ENCODE results near the gene MCRS1.

The MCRS1 gene, protein sequence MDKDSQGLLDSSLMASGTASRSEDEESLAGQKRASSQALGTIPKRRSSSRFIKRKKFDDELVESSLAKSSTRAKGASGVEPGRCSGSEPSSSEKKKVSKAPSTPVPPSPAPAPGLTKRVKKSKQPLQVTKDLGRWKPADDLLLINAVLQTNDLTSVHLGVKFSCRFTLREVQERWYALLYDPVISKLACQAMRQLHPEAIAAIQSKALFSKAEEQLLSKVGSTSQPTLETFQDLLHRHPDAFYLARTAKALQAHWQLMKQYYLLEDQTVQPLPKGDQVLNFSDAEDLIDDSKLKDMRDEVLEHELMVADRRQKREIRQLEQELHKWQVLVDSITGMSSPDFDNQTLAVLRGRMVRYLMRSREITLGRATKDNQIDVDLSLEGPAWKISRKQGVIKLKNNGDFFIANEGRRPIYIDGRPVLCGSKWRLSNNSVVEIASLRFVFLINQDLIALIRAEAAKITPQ

DNA sequence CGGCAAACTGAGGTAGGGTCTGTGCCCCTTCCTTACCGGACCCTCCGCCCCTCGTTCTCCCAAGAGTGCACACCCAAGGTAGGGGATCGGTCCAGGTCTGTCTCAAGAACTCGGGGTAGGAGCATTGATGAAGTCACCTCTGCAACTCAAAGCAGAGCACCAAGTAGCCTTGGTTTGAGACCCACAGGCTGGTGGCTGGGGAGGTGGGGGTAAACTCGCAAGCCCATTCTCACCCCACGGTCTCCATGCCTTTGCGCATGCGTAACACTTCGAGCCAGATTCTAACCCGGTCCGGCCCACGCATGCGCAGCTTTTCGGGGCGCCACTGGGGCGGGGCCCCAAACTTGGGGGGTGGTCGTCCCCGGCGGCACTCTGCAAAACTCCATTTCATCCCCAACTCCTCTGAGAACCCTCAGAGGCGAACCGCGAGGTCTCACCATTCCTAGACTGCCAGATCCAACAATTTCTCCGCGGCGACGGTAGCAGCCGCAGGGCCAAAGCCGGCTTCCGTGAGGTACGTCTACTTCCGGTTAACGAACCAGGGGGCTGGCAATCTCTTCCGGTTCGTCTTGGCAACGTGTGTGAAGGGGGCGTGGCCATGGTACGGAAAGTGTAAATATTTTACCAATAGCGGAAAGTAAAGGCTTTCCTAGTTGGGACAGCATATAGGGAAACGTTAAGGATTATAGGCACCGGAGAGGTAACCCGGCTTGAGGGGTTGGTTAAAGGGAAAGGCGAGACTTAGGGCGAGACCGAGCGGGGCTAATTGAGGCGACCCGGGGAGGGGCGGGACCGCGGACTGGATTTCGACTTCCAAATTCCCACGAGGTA lies at the start of gene MCRS1:
Gene MCRS1, minus strand, starts transcription at position 532 of the 831 bp plus-strand sequence. CDS start 1,411 bp downstream, outside the sequence.
- ChIA-PET CTCF (interaction anchor here (0.6 to 1.9 kb wide), 8 partner anchors 12 to 279 kb away, joined by 3 to 10 read pairs (median 4); no protein-coding TSS in a partner anchor), POLR2A (interaction anchor here (0.5 to 1.7 kb wide), 8 partner anchors 11 to 486 kb away, joined by 3 to 9 read pairs (median 3); partner anchors contain the start of genes SPATS2 and TMBIM6)
- Histone ChIP-seq H3K4me1 (ENCODE audit: control insufficient read depth, insufficient read depth, low read length) (no peaks in the 10 kb centered on the region), H3K4me3 (ENCODE audit: low read depth, low read length) (peak within 1 kb of the TSS; percentile 88), H3K9me3 (ENCODE audit: control insufficient read depth, insufficient read depth, low read depth, low read length) (no peaks in the 10 kb centered on the region), H3K36me3 (ENCODE audit: control insufficient read depth in 2 of 2, insufficient read depth in 1 of 2, low read length in 2 of 2) (peaks cover 0 to 46% of the 10 kb centered on the region in 2 experiments; a peak in 2 of 3 replicates), H3K27ac (ENCODE audit: extremely low read depth, low read depth, low read length) (peak within 1 kb of the TSS; percentile 69)
- TF ChIP-seq ZBTB17 (tag by site-specific recombination; IDR thresholded peaks at IDR 0.05) (peak; percentile 68), ZXDB (tag by site-specific recombination; IDR thresholded peaks at IDR 0.05) (peak; percentile 96), ZNF416 (tag by site-specific recombination; IDR thresholded peaks at IDR 0.05) (no peak), YY1 (tag by site-specific recombination; IDR thresholded peaks at IDR 0.05) (0 out of 2 replicates have a peak, but pooled peaks have one; percentile 32), ZNF24 (tag by site-specific recombination; IDR thresholded peaks at IDR 0.05) (0 out of 2 replicates have a peak, but pooled peaks have one; percentile 46), ZNF558 (tag by site-specific recombination; IDR thresholded peaks at IDR 0.05) (0 out of 2 replicates have a peak, but pooled peaks have one; percentile 39), ZNF133 (tag by site-specific recombination; IDR thresholded peaks at IDR 0.05) (no peak), ZFP69B (tag by site-specific recombination; IDR thresholded peaks at IDR 0.05) (no peak), ZBTB20 (tag by site-specific recombination; IDR thresholded peaks at IDR 0.05) (peak; percentile 98), GLIS2 (tag by site-specific recombination; IDR thresholded peaks at IDR 0.05) (peak; percentile 93), WT1 (tag by site-specific recombination; IDR thresholded peaks at IDR 0.05) (peak; percentile 39; the same call in 1 of the 2 replicates), ZNF571 (tag by site-specific recombination; IDR thresholded peaks at IDR 0.05) (no peak), EGR2 (tag by site-specific recombination; IDR thresholded peaks at IDR 0.05; ENCODE audit: low read depth) (peak; percentile 44), ZNF600 (tag by site-specific recombination; IDR thresholded peaks at IDR 0.05) (0 out of 2 replicates have a peak, but pooled peaks have one; percentile 54), KLF16 (tag by site-specific recombination; IDR thresholded peaks at IDR 0.05) (peak; percentile 97), ZNF629 (tag by site-specific recombination; IDR thresholded peaks at IDR 0.05) (peak; percentile 92), ZNF335 (tag by site-specific recombination; conservative IDR thresholded peaks at IDR 0.05) (peak; percentile 99), KLF1 (tag by site-specific recombination; IDR thresholded peaks at IDR 0.05) (peak; percentile 76), SP7 (tag by site-specific recombination; IDR thresholded peaks at IDR 0.05) (peak; percentile 85)
- TF ChIP-seq, protein P1, sequence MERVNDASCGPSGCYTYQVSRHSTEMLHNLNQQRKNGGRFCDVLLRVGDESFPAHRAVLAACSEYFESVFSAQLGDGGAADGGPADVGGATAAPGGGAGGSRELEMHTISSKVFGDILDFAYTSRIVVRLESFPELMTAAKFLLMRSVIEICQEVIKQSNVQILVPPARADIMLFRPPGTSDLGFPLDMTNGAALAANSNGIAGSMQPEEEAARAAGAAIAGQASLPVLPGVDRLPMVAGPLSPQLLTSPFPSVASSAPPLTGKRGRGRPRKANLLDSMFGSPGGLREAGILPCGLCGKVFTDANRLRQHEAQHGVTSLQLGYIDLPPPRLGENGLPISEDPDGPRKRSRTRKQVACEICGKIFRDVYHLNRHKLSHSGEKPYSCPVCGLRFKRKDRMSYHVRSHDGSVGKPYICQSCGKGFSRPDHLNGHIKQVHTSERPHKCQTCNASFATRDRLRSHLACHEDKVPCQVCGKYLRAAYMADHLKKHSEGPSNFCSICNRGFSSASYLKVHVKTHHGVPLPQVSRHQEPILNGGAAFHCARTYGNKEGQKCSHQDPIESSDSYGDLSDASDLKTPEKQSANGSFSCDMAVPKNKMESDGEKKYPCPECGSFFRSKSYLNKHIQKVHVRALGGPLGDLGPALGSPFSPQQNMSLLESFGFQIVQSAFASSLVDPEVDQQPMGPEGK (tag by site-specific recombination; IDR thresholded peaks at IDR 0.05) = peak; percentile 93
- TF ChIP-seq, protein P2, sequence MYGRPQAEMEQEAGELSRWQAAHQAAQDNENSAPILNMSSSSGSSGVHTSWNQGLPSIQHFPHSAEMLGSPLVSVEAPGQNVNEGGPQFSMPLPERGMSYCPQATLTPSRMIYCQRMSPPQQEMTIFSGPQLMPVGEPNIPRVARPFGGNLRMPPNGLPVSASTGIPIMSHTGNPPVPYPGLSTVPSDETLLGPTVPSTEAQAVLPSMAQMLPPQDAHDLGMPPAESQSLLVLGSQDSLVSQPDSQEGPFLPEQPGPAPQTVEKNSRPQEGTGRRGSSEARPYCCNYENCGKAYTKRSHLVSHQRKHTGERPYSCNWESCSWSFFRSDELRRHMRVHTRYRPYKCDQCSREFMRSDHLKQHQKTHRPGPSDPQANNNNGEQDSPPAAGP (tag by site-specific recombination; IDR thresholded peaks at IDR 0.05) = peak; percentile 74
- TF ChIP-seq, protein P3, sequence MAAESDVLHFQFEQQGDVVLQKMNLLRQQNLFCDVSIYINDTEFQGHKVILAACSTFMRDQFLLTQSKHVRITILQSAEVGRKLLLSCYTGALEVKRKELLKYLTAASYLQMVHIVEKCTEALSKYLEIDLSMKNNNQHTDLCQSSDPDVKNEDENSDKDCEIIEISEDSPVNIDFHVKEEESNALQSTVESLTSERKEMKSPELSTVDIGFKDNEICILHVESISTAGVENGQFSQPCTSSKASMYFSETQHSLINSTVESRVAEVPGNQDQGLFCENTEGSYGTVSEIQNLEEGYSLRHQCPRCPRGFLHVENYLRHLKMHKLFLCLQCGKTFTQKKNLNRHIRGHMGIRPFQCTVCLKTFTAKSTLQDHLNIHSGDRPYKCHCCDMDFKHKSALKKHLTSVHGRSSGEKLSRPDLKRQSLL (tag by site-specific recombination; IDR thresholded peaks at IDR 0.05) = no peak
- TF ChIP-seq, protein P4, sequence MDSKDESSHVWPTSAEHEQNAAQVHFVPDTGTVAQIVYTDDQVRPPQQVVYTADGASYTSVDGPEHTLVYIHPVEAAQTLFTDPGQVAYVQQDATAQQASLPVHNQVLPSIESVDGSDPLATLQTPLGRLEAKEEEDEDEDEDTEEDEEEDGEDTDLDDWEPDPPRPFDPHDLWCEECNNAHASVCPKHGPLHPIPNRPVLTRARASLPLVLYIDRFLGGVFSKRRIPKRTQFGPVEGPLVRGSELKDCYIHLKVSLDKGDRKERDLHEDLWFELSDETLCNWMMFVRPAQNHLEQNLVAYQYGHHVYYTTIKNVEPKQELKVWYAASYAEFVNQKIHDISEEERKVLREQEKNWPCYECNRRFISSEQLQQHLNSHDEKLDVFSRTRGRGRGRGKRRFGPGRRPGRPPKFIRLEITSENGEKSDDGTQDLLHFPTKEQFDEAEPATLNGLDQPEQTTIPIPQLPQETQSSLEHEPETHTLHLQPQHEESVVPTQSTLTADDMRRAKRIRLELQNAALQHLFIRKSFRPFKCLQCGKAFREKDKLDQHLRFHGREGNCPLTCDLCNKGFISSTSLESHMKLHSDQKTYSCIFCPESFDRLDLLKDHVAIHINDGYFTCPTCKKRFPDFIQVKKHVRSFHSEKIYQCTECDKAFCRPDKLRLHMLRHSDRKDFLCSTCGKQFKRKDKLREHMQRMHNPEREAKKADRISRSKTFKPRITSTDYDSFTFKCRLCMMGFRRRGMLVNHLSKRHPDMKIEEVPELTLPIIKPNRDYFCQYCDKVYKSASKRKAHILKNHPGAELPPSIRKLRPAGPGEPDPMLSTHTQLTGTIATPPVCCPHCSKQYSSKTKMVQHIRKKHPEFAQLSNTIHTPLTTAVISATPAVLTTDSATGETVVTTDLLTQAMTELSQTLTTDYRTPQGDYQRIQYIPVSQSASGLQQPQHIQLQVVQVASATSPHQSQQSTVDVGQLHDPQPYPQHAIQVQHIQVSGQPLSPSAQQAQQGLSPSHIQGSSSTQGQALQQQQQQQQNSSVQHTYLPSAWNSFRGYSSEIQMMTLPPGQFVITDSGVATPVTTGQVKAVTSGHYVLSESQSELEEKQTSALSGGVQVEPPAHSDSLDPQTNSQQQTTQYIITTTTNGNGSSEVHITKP (tag by site-specific recombination; IDR thresholded peaks at IDR 0.05) = peak; percentile 87
- TF ChIP-seq, protein P5, sequence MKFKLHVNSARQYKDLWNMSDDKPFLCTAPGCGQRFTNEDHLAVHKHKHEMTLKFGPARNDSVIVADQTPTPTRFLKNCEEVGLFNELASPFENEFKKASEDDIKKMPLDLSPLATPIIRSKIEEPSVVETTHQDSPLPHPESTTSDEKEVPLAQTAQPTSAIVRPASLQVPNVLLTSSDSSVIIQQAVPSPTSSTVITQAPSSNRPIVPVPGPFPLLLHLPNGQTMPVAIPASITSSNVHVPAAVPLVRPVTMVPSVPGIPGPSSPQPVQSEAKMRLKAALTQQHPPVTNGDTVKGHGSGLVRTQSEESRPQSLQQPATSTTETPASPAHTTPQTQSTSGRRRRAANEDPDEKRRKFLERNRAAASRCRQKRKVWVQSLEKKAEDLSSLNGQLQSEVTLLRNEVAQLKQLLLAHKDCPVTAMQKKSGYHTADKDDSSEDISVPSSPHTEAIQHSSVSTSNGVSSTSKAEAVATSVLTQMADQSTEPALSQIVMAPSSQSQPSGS (tag by site-specific recombination; IDR thresholded peaks at IDR 0.05; ENCODE audit: low read depth) = no peak
- TF ChIP-seq, protein P6, sequence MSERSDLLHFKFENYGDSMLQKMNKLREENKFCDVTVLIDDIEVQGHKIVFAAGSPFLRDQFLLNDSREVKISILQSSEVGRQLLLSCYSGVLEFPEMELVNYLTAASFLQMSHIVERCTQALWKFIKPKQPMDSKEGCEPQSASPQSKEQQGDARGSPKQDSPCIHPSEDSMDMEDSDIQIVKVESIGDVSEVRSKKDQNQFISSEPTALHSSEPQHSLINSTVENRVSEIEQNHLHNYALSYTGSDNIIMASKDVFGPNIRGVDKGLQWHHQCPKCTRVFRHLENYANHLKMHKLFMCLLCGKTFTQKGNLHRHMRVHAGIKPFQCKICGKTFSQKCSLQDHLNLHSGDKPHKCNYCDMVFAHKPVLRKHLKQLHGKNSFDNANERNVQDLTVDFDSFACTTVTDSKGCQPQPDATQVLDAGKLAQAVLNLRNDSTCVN (tag by site-specific recombination; optimal IDR thresholded peaks at IDR 0.05) = peak; percentile 28
